PFSK-1 (cell line): ENCODE results near the gene THAP8.

Experiments used
- FOXP2 ChIP-seq: optimal IDR thresholded peaks from 2 replicates; pipeline ENCODE3; 2011; ENCODE audit warnings: borderline replicate concordance, control low read depth, inconsistent platforms; ENCODE audit not compliant: insufficient read depth; ENCODE audit errors: extremely low read length, extremely low read depth
- POLR2AphosphoS5 ChIP-seq: IDR thresholded peaks from 2 replicates; pipeline ENCODE4 v1.6.1; 2012; ENCODE audit warnings: low read depth, mild to moderate bottlenecking, control low read depth, low read length, moderate library complexity
- SIN3A ChIP-seq: IDR thresholded peaks from 2 replicates; pipeline ENCODE4 v1.6.1; 2012; ENCODE audit warnings: mild to moderate bottlenecking, low read length, moderate library complexity, borderline replicate concordance; ENCODE audit not compliant: insufficient read depth
- TAF1 ChIP-seq: IDR thresholded peaks from 2 replicates; pipeline ENCODE4 v1.6.1; 2012; ENCODE audit warnings: low read length, control low read depth, borderline replicate concordance; ENCODE audit not compliant: insufficient read depth
- TF ChIP-seq, protein P1 (sequence below), 2 experiments: IDR thresholded peaks; 2 replicates each; pipeline versions ENCODE4 v1.6.1 to v1.8.0; 2011 to 2012; ENCODE audit warnings: low read depth in 2 of 2, low read length in 2 of 2, control low read depth in 1 of 2, inconsistent platforms in 1 of 2, mild to moderate bottlenecking in 1 of 2, moderate library complexity in 1 of 2; ENCODE audit not compliant: insufficient read depth in 1 of 2

The THAP8 gene

DNA sequence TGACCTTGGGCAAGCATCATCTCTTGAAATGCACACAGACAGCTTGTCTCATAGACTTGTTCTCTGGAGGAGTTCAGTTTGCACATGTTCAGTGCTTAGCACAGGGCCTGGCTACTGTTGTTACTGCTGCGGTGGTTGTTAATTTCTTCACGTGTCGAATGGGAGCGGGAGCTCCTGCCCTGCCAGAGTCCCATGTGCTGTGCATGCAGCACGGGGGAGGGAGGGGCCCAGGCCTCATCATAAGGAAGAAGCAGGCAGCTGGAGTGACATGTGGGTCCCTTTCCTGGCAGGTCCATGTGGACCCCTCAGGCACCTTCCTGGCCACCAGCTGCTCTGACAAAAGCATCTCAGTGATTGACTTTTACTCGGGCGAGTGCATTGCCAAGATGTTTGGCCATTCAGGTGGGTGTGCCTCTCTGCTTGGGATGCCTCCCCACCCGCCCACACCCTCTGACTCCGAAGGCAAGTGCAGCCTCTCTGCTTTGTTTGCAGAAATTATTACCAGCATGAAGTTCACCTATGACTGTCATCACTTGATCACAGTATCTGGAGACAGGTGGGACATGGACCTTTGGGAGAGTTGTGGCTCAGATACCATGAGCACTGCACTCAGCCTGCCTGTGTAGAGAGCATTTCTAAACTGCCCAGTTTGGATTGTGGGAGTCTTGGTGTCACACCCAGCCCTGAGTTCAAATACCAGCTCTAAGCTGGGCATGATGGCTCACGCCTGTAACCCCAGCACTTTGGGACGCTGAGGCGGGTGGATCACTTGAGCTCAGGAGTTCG, 37.0 kb upstream of the THAP8 start:
- no peak for TF ChIP-seq SIN3A

DNA sequence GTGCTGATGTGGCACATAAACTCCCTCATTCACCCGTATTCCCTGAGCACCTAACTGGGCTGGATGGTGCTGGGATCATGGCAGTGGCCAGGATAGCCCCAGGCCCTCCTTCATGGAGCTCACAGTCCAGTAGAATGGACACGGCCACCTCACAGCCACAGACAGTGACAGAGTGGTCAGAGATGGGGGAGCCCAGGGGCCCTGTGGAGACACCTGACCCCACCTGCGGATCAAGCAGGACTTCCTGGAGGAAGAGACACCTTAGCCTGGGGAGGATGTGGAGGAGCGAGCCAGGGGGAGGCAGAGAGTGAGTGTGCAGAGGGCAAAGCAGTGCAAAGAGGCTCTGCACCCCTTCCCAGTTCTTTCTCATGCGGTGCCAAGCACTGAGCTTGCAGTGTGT, 35.8 kb upstream of the THAP8 start:
- TF ChIP-seq POLR2AphosphoS5, result no peak
- TF ChIP-seq FOXP2, result no peak
- TF ChIP-seq SIN3A, result no peak

DNA sequence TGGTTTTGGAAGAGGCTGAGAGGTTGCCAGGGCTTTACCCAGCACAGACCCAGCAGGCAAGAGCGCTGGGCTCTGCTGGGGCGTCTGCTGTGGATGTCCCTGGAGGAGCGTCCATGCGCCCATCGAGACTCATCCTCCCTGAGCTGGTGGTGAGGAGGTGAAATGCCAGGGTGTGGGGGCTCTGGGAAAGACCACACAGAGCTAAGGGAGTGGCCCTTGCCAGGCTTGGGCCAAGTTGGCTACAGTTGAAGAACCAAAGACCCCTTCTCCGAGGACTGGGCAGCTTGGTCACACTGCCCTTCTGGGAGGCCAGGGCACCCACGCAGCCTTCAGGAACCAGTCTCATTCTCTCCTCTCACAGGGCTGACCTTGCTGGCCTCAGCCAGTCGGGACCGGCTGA, 32.2 kb upstream of the THAP8 start:
- TF ChIP-seq SIN3A (no peak), POLR2AphosphoS5 (no peak), TAF1 (no peak), FOXP2 (no peak)
- TF ChIP-seq, protein P1, sequence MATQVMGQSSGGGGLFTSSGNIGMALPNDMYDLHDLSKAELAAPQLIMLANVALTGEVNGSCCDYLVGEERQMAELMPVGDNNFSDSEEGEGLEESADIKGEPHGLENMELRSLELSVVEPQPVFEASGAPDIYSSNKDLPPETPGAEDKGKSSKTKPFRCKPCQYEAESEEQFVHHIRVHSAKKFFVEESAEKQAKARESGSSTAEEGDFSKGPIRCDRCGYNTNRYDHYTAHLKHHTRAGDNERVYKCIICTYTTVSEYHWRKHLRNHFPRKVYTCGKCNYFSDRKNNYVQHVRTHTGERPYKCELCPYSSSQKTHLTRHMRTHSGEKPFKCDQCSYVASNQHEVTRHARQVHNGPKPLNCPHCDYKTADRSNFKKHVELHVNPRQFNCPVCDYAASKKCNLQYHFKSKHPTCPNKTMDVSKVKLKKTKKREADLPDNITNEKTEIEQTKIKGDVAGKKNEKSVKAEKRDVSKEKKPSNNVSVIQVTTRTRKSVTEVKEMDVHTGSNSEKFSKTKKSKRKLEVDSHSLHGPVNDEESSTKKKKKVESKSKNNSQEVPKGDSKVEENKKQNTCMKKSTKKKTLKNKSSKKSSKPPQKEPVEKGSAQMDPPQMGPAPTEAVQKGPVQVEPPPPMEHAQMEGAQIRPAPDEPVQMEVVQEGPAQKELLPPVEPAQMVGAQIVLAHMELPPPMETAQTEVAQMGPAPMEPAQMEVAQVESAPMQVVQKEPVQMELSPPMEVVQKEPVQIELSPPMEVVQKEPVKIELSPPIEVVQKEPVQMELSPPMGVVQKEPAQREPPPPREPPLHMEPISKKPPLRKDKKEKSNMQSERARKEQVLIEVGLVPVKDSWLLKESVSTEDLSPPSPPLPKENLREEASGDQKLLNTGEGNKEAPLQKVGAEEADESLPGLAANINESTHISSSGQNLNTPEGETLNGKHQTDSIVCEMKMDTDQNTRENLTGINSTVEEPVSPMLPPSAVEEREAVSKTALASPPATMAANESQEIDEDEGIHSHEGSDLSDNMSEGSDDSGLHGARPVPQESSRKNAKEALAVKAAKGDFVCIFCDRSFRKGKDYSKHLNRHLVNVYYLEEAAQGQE (IDR thresholded peaks at IDR 0.05; ENCODE audit: insufficient read depth in 1 of 2, low read depth in 2 of 2, low read length in 2 of 2), result no peak

DNA sequence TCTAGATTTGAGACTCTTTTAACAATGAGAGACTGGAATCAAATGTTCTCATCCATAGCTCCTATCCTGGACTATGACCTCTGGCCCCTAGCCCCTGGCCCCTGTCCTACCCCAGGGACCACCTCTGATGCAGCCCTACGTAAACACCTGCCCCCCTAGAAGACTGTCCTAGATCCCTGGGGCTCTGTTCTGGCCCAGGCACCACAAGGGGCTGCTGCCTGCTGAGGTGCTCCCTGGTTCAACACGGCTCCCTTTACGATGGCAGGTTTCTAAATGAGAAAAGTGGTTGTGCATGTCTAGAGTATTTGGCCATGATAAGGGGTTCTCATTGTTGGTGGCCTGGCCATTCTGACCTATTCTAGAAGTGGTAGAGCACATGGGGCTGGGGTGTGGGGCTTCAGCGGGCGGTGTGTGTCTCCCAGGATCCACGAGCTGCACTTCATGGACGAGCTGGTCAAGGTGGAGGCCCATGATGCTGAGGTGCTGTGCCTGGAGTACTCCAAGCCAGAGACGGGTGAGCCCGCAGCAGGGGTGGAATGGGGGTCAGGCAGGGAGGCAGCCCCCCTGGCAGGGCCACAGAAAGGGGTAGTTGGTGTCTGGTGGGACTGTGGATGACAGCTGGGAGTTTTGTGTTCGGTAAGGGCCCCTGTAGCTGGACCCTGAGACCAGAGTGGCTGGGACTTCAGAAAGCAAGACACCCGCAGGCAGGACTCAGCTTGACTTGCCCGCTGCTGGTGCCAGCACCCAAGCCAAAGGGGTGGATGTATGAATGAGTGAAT, 30.3 kb upstream of the THAP8 start:
- TF ChIP-seq SIN3A (no peak), POLR2AphosphoS5 (no peak), TAF1 (no peak), FOXP2 (no peak)
- TF ChIP-seq, protein P1 (IDR thresholded peaks at IDR 0.05; ENCODE audit: insufficient read depth in 1 of 2, low read depth in 2 of 2, low read length in 2 of 2), result no peak

DNA sequence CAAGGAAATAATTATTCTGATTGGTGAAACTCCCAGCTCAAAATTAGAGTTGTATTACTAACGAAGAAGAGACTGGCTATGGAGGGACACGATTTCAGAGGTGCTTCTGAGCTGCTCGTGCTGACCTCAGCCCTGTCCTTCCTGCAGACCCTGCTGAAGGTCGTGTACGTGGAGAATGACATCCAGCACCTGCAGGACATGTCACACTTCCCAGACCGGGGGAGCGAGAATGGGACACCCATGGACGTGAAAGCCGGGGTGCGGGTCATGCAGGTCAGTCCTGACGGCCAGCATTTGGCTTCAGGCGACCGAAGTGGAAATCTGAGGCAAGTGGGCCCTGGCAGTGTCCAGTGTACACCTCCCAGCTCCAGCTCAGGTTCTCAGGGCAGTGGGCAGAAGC, 28.8 kb upstream of the THAP8 start:
- TF ChIP-seq TAF1, result no peak
- TF ChIP-seq, protein P1 (IDR thresholded peaks at IDR 0.05; ENCODE audit: insufficient read depth in 1 of 2, low read depth in 2 of 2, low read length in 2 of 2), result no peak

DNA sequence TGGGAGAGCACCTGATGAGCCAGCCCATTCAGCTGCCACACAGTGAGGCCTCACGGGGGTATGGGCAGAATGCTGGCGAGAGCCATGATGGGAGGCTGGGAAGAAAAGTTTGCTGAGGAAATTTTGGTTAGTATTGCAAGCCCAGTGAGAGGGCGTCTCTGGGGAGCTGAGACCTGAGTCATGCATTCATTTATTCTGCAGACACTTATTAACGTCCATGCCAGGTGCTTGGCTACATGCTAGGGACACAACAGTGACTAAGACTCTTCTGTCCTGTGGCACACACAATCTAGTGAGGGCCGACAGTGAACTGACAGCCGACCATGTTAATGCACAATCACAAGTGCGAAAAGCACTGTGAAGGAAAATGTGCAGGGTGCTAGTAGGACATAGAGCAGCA, 27.8 kb upstream of the THAP8 start:
- TF ChIP-seq, protein P1 (IDR thresholded peaks at IDR 0.05; ENCODE audit: insufficient read depth in 1 of 2, low read depth in 2 of 2, low read length in 2 of 2), result no peak
- TF ChIP-seq SIN3A, result no peak
- no peak for TF ChIP-seq FOXP2
- TF ChIP-seq TAF1, result no peak
- TF ChIP-seq POLR2AphosphoS5, result no peak
